Measurements from ENCODE around the gene SSBP3. TPM values are rescaled to one million over a fixed set of nuclear protein-coding genes. Genes with fewer than 3 reads are reported as not detected.

The SSBP3 gene
- total and polyA plus RNA-seq, 2 experiments from 2014 or later: 47.4 to 68.6 TPM

DNA sequence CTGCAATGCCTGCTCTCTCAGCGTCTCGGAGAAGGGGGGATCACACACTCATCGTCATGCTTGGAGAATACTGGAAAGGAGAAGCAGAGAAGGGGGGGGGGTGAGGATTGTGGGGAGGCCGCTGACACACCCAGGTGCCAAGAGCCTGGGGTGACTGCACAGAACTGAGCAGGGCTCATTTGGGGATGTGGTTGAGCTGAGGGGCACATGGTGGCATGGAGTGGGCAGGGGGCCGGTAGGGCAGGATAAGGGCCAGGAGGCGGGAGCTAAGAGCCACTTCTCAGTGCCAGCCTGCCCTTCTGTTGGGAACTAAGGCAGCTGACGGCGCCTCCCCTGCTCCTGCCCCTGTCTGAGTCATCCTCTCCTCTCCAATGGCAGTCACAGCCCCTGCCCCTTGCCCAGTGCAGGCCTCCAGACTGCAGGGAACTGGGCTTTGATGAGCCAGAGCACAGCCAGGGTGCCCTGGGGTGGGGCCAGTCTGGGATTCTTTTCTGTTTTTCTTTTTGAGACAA, 179.0 kb downstream of the SSBP3 start:
- H3K4me3 Mint-ChIP-seq: no peak overlapping the region
- H2AFZ ChIP-seq: no peak overlapping the region
- ATAC-seq (no peak), DNase-seq (ENCODE audit: low spot score) (no peak)
- H3K4me1 ChIP-seq (ENCODE audit: insufficient read depth): no peaks in the 10 kb centered on the region; the same call in 1 of the 2 replicates
- TF ChIP-seq, protein P1, sequence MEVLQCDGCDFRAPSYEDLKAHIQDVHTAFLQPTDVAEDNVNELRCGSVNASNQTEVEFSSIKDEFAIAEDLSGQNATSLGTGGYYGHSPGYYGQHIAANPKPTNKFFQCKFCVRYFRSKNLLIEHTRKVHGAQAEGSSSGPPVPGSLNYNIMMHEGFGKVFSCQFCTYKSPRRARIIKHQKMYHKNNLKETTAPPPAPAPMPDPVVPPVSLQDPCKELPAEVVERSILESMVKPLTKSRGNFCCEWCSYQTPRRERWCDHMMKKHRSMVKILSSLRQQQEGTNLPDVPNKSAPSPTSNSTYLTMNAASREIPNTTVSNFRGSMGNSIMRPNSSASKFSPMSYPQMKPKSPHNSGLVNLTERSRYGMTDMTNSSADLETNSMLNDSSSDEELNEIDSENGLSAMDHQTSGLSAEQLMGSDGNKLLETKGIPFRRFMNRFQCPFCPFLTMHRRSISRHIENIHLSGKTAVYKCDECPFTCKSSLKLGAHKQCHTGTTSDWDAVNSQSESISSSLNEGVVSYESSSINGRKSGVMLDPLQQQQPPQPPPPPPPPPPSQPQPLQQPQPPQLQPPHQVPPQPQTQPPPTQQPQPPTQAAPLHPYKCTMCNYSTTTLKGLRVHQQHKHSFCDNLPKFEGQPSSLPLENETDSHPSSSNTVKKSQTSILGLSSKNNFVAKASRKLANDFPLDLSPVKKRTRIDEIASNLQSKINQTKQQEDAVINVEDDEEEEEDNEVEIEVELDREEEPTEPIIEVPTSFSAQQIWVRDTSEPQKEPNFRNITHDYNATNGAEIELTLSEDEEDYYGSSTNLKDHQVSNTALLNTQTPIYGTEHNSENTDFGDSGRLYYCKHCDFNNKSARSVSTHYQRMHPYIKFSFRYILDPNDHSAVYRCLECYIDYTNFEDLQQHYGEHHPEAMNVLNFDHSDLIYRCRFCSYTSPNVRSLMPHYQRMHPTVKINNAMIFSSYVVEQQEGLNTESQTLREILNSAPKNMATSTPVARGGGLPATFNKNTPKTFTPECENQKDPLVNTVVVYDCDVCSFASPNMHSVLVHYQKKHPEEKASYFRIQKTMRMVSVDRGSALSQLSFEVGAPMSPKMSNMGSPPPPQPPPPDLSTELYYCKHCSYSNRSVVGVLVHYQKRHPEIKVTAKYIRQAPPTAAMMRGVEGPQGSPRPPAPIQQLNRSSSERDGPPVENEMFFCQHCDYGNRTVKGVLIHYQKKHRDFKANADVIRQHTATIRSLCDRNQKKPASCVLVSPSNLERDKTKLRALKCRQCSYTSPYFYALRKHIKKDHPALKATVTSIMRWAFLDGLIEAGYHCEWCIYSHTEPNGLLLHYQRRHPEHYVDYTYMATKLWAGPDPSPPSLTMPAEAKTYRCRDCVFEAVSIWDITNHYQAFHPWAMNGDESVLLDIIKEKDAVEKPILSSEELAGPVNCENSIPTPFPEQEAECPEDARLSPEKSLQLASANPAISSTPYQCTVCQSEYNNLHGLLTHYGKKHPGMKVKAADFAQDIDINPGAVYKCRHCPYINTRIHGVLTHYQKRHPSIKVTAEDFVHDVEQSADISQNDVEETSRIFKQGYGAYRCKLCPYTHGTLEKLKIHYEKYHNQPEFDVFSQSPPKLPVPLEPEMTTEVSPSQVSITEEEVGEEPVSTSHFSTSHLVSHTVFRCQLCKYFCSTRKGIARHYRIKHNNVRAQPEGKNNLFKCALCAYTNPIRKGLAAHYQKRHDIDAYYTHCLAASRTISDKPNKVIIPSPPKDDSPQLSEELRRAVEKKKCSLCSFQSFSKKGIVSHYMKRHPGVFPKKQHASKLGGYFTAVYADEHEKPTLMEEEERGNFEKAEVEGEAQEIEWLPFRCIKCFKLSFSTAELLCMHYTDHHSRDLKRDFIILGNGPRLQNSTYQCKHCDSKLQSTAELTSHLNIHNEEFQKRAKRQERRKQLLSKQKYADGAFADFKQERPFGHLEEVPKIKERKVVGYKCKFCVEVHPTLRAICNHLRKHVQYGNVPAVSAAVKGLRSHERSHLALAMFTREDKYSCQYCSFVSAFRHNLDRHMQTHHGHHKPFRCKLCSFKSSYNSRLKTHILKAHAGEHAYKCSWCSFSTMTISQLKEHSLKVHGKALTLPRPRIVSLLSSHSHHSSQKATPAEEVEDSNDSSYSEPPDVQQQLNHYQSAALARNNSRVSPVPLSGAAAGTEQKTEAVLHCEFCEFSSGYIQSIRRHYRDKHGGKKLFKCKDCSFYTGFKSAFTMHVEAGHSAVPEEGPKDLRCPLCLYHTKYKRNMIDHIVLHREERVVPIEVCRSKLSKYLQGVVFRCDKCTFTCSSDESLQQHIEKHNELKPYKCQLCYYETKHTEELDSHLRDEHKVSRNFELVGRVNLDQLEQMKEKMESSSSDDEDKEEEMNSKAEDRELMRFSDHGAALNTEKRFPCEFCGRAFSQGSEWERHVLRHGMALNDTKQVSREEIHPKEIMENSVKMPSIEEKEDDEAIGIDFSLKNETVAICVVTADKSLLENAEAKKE (CRISPR knock-in tag; IDR thresholded peaks at IDR 0.05): no peak
- H3K27me3 ChIP-seq (ENCODE audit: insufficient read depth): no peaks in the 10 kb centered on the region
- no peaks in the 10 kb centered on the region for H3K79me2 ChIP-seq (replicated peaks; ENCODE audit: insufficient read depth)
- no peak overlapping the region; the same call in 1 of the 2 replicates for H3K27ac Mint-ChIP-seq
- H3K36me3 ChIP-seq (ENCODE audit: insufficient read depth): no peaks in the 10 kb centered on the region; the same call in 1 of the 2 replicates
- peaks cover 45% of the 10 kb centered on the region for H3K4me1 Mint-ChIP-seq
- peaks cover 26% of the 10 kb centered on the region for H3K27me3 Mint-ChIP-seq (ENCODE audit: insufficient read depth, low read depth, poor library complexity)
- H3K27ac ChIP-seq (ENCODE audit: low read depth): no peak overlapping the region
- H3K9me2 ChIP-seq (ENCODE audit: insufficient read depth): no peaks in the 10 kb centered on the region
- H3K4me3 ChIP-seq: no peak overlapping the region
- peaks cover 4% of the 10 kb centered on the region; the same call in 1 of the 2 replicates for H4K20me1 ChIP-seq (replicated peaks; ENCODE audit: insufficient read depth)
- peaks cover 27% of the 10 kb centered on the region for H3K36me3 Mint-ChIP-seq (ENCODE audit: low read depth)
- H3K9me3 Mint-ChIP-seq: no peaks in the 10 kb centered on the region
- H3F3A ChIP-seq (replicated peaks; ENCODE audit: low read depth): no peaks in the 10 kb centered on the region
- H3K4me2 ChIP-seq: no peak overlapping the region

DNA sequence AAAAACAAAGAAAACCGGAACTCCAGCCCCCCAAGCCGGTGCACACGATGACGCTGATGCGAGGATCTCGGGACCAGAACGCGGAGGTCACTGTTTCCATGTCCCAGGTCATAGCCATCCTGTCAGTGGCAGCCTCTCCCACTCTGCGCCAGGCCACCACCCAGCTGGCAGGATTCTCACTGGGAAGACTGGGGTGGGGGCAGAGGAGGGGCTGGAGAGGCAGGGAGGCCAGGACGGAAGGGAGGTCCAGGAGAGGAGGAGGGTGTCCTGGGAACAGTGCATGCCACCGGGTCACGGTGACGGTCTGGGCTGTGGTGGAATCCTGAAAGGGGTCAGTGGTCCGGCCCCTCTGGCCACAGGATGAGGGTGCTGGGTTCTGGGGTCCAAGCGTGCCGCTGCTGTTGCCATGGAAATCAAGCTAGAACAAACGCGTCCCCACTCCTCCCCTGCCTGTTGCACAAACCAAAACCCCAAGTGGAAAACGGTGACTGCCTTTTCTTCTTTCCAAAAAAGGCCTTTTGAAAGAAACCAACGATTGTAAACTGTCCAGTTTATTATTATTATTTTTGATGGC, 180.1 kb downstream of the SSBP3 start:
- H3K27me3 Mint-ChIP-seq (ENCODE audit: insufficient read depth, low read depth, poor library complexity): peaks cover 28% of the 10 kb centered on the region
- Histone ChIP-seq H2AFZ (no peak overlapping the region), H4K20me1 (replicated peaks; ENCODE audit: insufficient read depth) (peaks cover 4% of the 10 kb centered on the region; the same call in 1 of the 2 replicates), H3K4me3 (no peak overlapping the region), H3K9me2 (ENCODE audit: insufficient read depth) (no peaks in the 10 kb centered on the region), H3K36me3 (ENCODE audit: insufficient read depth) (no peaks in the 10 kb centered on the region), H3K79me2 (replicated peaks; ENCODE audit: insufficient read depth) (no peaks in the 10 kb centered on the region), H3K27ac (ENCODE audit: low read depth) (no peak overlapping the region), H3K27me3 (ENCODE audit: insufficient read depth) (no peaks in the 10 kb centered on the region), H3F3A (replicated peaks; ENCODE audit: low read depth) (no peaks in the 10 kb centered on the region), H3K4me1 (ENCODE audit: insufficient read depth) (no peaks in the 10 kb centered on the region; the same call in 1 of the 2 replicates), H3K4me2 (no peak overlapping the region)
- DNase-seq (ENCODE audit: low spot score) (no peak), ATAC-seq (no peak)
- no peak overlapping the region for H3K27ac Mint-ChIP-seq
- H3K36me3 Mint-ChIP-seq (ENCODE audit: low read depth): peaks cover 23% of the 10 kb centered on the region
- H3K4me1 Mint-ChIP-seq: peaks cover 48% of the 10 kb centered on the region
- no peaks in the 10 kb centered on the region for H3K9me3 Mint-ChIP-seq
- no peak overlapping the region for H3K4me3 Mint-ChIP-seq
- TF ChIP-seq EZH2 (IDR thresholded peaks at IDR 0.05; ENCODE audit: low read depth, unreplicated experiment) (no peak), STAT1 (IDR thresholded peaks at IDR 0.05; ENCODE audit: unreplicated experiment) (no peak), JUNB (IDR thresholded peaks at IDR 0.05; ENCODE audit: unreplicated experiment) (no peak), POLR2AphosphoS5 (IDR thresholded peaks at IDR 0.05; ENCODE audit: low read depth) (no peak), EZH2phosphoT487 (IDR thresholded peaks at IDR 0.05; ENCODE audit: unreplicated experiment) (no peak)
